Dedifferentiated amniotic fluid mesenchymal stem cell (primary cell): Measurements from ENCODE around the gene DPP8.
"Not testable (repeated sequence)": the region's sequence is repeated elsewhere in the genome, so short reads cannot be mapped to it uniquely, and the experiment has no call there.

Source experiments
- DNase-seq: peaks from one replicate; pipeline ENCODE4 v3.0.0-alpha.2; 2016; ENCODE audit errors: extremely low spot score

DPP8 gene

DNA sequence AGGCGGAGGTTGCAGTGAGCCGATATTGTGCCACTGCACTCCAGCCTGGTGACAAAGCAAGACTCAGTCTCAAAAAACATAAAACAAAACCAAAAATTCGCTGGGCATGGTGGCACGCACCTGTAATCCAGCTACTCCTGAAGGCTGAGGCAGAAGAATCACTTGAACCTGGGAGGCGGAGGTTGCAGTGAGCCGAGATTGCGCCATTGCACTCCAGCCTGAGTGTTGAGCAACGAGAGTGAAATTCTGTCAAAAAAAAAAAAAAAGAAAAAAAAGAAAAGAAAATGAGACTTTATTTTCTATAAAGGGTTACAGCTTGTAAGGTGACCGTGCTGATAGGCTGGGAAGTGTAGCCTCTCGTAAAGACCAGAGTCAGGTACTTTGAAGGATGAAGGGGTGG is 6.7 kb upstream of the DPP8 start:
- DNase-seq = no peak

DNA sequence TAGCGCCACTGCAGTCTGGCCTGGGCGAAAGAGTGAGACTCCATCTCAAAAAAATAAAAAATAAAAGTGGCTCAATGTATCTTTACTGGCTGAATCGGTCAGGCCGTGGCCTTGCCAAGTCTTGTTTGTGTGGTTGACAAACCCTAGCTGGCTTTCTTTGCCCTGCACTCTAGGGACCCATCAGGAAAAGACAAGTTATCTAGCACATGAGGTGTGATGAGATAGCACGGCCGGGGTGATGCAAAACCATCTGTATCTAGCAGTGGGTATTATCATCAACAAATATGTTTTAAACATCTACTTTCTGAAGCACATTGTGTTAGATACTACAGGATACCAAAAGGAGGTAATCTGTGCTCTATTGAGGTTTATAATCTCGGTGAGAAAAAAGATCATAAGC is 3.9 kb upstream of the DPP8 start:
- DNase-seq = no peak

- no peak for DNase-seq
These were observed 1.3 kb upstream of the DPP8 start for GRCh38 chr15:65518633-65519285.

- DNase-seq = no peak
These were observed 348 bp upstream of the DPP8 start for GRCh38 chr15:65517866-65518207.

- no peak for DNase-seq
These were observed 4.6 kb downstream of the DPP8 start for GRCh38 chr15:65512807-65513416.

DNA sequence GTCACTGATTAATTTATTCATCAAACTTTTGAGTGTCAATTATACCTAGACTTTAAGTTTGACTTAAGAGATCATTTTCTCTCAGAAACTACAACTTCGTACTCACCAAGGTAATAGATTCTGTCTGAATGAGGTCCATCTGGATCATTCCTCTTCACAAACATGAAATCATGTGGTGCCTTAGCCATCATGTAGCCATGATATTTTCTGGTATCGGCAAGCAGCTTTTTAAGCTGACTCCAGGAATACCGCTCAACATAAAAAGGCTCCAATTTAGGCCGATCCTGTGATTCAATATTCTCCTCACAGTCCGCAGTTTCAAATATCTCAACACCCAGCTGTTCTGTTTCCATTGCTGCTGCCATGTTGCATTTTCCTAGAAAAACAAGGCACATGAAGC is 5.3 kb downstream of the DPP8 start:
- DNase-seq = no peak

DNA sequence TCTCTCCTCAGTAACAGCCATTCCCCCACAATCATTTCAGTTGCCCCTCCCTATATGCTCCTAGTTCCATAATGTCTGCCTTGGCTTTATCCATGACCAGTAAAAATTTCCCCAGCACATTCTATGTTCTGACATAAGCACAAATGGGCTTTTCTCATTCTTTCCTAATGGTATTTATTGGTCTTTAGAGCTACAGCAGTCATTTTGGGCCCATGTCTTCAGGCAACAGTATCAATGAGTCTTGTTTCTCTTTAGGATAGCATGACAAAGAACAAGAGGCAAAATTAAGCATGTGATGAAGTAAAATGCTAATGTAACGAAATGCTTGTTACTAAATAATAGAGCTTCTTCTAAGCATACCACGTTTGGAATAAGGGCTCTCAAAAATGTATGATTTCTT is 8.2 kb downstream of the DPP8 start:
- no peak for DNase-seq

DNA sequence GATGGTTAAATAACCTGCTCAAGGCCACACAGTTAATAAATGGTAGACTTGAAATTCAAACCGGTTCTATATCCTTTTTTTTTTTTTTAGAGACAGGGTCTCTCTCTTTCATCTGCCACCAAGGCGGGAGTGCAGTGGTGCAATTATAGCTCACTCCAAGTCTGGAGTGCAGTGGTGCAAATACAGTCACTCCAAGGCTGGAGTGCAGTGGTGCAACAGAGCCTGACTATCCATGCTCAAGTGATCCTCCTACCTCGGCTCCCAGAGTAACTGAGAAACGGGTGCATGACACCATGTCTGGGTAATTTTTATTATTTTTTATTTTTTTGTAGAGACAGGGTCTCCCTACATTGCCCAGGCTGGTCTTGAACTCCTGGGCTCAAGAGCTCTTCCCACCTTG is 23.4 kb downstream of the DPP8 start:
- DNase-seq = no peak

GRCh38 chr15:65484876-65485275 is 32.6 kb downstream of the DPP8 start:
- DNase-seq = no peak

GRCh38 chr15:65476903-65477302 is 40.6 kb downstream of the DPP8 start:
- DNase-seq = peak; percentile 15

DNA sequence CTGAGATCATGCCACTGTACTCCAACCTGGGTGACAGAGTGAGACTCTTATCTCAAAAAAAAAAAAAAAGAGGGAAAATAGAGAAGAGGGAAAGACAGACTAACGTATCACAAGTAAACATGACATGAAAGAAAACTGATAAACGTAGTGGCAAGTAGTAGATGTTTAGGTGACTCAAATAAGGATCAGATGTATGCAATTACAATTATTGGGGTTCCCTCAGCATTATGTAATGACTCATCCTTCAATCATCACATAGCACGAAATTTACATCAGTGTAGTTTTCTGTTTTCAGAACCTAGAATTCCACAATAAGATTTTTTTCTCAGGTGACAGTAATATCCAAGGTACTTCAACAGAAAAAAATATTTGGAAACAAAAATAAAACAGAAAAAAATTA is 46.6 kb downstream of the DPP8 start:
- DNase-seq = no peak

DNA sequence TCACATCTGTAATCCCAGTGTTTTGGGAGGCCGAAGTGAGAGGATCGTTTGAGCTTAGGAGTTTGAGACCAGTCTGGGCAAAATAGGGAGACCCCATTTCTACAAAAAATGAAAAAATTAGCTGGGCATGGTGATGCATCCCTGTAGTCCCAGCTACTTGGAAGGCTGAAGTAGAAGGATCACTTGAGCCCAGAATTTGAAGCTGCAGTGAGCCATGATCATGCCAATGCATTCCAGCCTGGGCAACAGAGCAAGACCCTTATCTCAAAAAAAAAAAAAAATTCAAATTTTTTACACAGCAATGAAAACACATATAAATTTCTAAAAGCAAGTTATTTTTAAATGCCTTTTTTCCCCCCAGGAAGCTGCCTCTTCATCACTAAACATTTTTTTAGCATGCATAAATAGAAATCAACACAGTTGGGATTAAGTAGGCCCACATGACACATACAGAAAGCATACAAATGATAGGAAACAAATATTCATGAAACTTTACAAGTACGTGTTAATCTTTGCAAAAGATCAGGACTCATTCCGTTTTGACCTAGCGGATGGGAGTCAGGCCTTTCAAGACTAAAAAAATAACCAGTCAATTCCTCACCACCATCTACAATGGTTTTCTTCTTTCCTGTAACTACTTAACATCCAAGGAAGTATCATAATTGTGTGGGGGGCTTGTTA is 49.1 kb downstream of the DPP8 start:
- peak; percentile 15 for DNase-seq

DNA sequence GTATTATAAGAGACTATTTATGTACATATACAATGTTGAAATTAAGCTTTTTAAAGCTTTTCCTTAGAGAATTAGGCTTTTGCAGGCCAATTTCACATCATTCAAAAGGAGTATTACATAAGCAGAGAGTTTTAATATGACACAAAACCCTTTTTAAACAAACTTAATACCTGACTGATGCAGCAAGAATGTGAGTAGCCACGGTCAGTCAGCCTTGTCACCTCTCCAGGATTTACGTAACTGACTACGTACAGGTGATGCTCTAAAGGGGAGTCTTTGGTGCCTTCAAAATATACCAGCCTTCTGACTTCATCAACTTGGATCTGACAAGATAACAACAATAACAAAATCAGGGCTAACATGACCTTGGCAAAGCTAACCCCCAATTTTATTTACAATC is 50.6 kb downstream of the DPP8 start:
- no peak for DNase-seq

GRCh38 chr15:65463096-65463495 is 54.4 kb downstream of the DPP8 start:
- not testable (repeated sequence) for DNase-seq

DNA sequence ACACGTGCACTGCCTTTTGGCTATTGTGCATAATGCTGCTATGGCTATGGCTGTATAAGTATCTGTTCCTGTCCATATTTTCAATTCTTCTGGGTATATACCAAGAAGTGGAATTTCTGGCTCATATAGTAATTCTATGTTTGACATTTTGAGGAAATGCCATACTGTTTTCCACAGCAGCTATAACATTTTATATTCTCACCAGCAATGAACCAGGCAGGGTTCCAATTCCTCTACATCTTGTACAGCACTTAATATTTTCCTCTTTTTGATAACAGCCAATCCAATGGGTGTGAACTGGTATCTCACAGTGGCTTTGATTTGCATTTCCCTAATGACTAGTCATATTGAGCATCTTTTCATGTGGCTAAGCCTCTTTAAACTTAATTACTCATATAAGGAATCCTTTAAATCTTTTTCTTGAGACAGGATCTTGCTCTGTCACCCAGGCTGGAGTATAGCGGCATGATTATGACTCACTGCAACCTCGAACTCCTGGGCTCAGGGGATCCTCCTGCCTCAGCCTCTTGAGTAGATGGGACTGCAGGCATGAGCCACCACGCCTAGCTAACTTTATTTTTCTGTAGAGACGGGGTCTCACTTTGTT is 56.6 kb downstream of the DPP8 start:
- no peak for DNase-seq

GRCh38 chr15:65455256-65455655 is 62.2 kb downstream of the DPP8 start:
- DNase-seq = not testable (repeated sequence)

DNA sequence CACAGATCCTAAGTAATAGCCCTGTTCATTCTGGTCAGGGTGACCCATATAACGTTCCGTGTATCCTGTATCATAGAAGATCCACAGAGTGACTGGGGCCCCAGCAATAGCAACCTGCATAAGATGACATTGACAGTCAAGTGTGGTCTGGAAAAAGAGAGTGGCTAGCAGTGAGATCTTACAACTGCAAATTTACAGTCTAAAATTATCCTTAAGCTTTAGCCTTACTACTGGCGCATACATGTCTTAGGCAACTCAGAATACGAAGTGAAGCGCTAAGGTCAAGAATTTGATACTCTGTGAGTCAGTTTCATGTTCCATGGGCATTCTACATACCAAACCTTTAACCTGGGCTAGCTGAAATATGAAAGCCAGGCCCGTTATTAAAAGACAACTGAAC is 65.5 kb downstream of the DPP8 start:
- no peak for DNase-seq

DNA sequence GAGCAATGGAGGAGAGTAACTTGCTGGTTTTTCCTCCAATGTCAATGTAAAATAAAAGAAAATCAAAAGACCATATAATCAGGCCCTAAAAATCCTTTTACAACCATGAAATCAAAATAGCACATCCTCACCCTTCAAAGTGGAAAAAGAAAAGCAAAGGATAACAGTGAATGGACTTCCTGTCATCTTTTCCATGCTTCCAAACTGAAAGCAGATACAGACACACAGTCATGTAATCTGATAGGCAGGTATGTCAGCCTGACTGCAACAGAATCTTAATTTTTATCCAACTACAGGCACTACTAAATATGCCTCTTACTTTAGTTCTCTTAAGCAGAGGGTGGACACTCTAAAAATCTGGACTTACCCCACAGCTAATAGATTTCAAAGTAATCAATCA is 66.9 kb downstream of the DPP8 start:
- no peak for DNase-seq

DNA sequence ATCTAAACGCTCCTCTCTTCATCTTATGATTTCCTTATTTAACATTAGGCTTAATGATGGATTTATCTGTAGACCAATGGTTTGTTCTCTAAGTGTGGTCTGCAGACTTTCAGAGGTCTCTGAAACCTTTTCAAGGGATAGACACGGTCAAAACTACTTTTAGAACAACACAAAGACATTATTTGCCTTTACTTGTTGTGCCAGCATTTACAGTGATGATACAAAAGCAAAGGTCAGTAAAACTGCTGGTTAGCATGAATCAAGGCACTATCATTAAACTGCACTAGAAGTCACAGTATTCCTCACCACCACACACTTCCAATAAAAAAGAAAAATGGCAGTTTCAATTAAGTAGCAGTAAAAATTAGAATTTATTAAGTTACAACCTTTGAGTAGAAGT is 70.3 kb downstream of the DPP8 start:
- DNase-seq = no peak

DNA sequence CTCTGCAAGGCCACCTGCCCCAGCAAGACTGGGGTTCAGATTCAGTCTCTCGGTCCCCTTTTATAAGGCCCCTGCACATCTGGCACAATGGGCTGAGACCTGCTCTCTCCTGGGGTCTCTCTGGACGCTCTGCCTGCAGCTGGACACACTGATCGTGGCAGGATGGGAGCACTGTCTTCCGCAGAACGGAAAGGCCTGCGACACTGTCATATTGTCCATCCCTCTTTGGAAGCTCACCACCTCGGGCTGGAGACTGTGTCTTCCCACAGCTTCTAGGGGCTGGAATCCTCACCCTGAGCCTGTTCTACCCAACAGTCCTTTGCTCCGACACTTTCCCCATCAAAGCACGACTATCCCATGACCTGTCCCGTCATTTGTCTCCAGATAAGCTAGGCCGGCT is 83.3 kb downstream of the DPP8 start:
- no peak for DNase-seq

- no peak for DNase-seq
These were observed 85.8 kb downstream of the DPP8 start for GRCh38 chr15:65431731-65432130.

DNA sequence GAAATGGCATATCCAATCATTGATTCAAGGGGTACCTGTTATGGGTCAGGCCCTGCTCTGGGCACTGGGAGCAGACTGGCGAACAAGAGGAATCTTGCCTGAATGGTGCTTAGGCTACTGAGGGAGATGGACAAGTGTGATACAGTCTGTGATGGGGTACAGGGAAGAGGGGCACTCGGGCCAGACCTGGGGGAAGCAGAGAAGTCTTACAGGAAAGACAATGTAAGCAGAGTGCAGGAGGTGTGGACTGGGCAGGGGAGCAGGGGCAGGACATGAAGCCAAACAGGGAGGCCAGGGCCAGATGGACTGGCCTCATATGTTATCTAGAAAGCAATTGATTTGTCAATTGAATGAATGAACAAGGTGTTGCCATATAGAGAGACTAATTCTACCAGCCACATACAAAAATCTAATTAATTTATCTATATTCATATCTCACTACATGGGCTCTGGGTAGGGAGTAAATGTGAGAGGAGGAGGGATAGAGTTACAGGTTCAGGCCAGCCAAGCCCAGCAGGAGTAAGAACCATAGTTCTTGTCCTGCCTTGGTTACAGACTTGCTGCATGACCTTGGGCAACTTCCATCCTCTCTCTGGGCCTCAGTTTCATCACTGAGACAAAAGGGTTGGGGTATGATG is 91.2 kb downstream of the DPP8 start:
- DNase-seq = no peak

GRCh38 chr15:65424683-65425082 is 92.8 kb downstream of the DPP8 start:
- no peak for DNase-seq
